Adrenal gland (tissue), 12 donors: ENCODE results near the gene JAML. TPM values are rescaled to one million over a fixed set of nuclear protein-coding genes. Genes with fewer than 3 reads are reported as not detected.

Source experiments
- DNase-seq, 7 donors: peaks; one replicate each; pipeline ENCODE4 v3.0.0-alpha.2; 2019 to 2020
- H3K27ac ChIP-seq, 5 donors: fragments of 200-600 bp; sonication (generic) in 4 of 5; 1 replicate in 3 of 5; 2 replicates in 2 of 5; pipeline versions ENCODE4 v1.5.1 to v1.8.0; 2016 to 2020; ENCODE audit warnings: mild to moderate bottlenecking in 1 of 5
- H3K27me3 ChIP-seq: fragments of 200-600 bp; 2 replicates; pipeline ENCODE4 v1.8.0; 2021
- H3K36me3 ChIP-seq, 2 donors: fragments of 200-600 bp; replicated peaks in 1 of 2; 1 replicate in 1 of 2; 2 replicates in 1 of 2; pipeline versions ENCODE4 v1.5.1 to v1.8.0; 2018 to 2022
- H3K4me1 ChIP-seq, 2 donors: fragments of 200-600 bp; replicated peaks in 1 of 2; 1 replicate in 1 of 2; 2 replicates in 1 of 2; pipeline versions ENCODE4 v1.5.1 to v1.8.0; 2018 to 2021
- H3K4me3 ChIP-seq, 4 donors: fragments of 200-600 bp; sonication (generic) in 3 of 4; one replicate each; pipeline ENCODE4 v1.5.1; 2016 to 2018
- H3K9me3 ChIP-seq, 3 donors: fragments of 200-600 bp; sonication (generic) in 1 of 3; replicated peaks in 1 of 3; 1 replicate in 2 of 3; 2 replicates in 1 of 3; pipeline versions ENCODE4 v1.5.1 to v1.8.0; 2016 to 2021
- POLR2A ChIP-seq, 2 donors: fragments of 450-650 bp; IDR thresholded peaks; one replicate each; pipeline ENCODE4 v1.6.1; 2017; ENCODE audit warnings: antibody characterized with exemption in 2 of 2, mild to moderate bottlenecking in 2 of 2, moderate library complexity in 1 of 2
- WGBS, 4 donors: extraction: QIAGEN DNeasy Blood & Tissue Kit in 2 of 4; methylation state at CpG; one replicate each; pipeline versions ENCODE4 v1.1.5 to v1.1.7; 2013 to 2017; 5-methylcytosine and 5-hydroxymethylcytosine counted together
- intact Hi-C, 2 donors: fragments of 100-400 bp; cut with DNase I; formaldehyde crosslinking; loops; one replicate each; pipeline versions ENCODE4 v1.14.1 to v1.15.0; 2022 to 2023
- polyA plus RNA-seq, 3 donors: library from polyadenylated mRNA; stranded (reverse); fragments of 200-250 nt in 2 of 3; fragments of 350-450 nt in 1 of 3; fragmentation: Illumina TruSeq in 1 of 3; extraction: RNeasy Lipid Tissue Mini Kit (QIAGEN cat#74804) in 1 of 3; gene quantifications; one replicate each; pipeline ENCODE4 v1.2.3, GENCODE V29; 2013 to 2014
- total RNA-seq, 9 donors: library from RNA; depleted of rRNA in 4 of 9; stranded (reverse); fragments of >200 nt in 4 of 9; fragments of 120-200 nt in 1 of 9; fragmentation: NEBNext Ultra II Directional in 1 of 9; extraction: Animal tissue kit (Norgen Biotek cat#: 25700) in 1 of 9; gene quantifications; one replicate each; pipeline versions ENCODE4 v1.1.0 to v1.2.4, GENCODE V29; 2013 to 2023
- TF ChIP-seq, protein P1 (sequence below), 6 experiments: fragments of 450-650 bp in 4 of 6; fragments of 200-600 bp in 2 of 6; sonication (generic) in 1 of 6; IDR thresholded peaks; 1 replicate in 5 of 6; 2 replicates in 1 of 6; pipeline versions ENCODE4 v1.5.1 to v1.8.0; 2016 to 2021; ENCODE audit warnings: antibody characterized with exemption in 6 of 6, mild to moderate bottlenecking in 2 of 6, moderate library complexity in 1 of 6
- donor health status: healthy with polysubstance abuse.
- donor health status: Bipolar disorder and iron deficiency.
- donor health status: DM: yes; HTN: yes; CAD: no.
- donor health status: DM: no; HTN: no; CAD: no.
- donor health status: DM: no; HTN: no; CAD: no.
- donor health status: DM: yes; HTN: yes; CAD: no.

Gene JAML
- total and polyA plus RNA-seq, 12 donors, result 1.8 to 13.9 (median 4.5) TPM

DNA sequence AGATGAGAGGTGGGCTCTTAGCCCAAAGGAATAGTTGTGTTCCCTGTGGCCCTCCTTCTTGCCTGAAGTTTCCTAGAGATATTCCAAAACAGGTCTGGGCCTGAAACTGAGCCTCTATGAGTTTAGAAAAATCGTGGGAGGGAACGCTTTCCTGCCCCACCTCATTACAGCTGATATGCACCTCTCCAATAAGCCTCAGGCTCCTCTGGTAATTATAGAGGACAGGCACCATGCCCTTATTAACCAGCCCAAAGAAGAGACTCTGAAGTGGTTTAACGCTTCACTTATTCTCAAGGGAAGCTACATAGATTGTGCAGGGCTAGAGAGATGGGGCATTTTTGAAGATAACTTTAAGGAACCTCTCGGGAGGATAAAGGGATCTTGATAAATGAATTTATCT lies 42.7 kb upstream of the JAML start:
- Histone ChIP-seq H3K27ac (no peak overlapping the region), H3K27me3 (peaks cover 17% of the 10 kb centered on the region), H3K36me3 (no peaks in the 10 kb centered on the region), H3K4me3 (no peak overlapping the region), H3K4me1 (peaks cover 0 to 9% of the 10 kb centered on the region in 2 donors), H3K9me3 (no peaks in the 10 kb centered on the region)
- intact Hi-C loops, result no loop called here
- no peak for DNase-seq
- 57 to 74% (median 67%) methylated on average over 4 of the region's 4 CpGs for WGBS, 4 donors
- no peak for TF ChIP-seq POLR2A (IDR thresholded peaks at IDR 0.05)
- TF ChIP-seq, protein P1, sequence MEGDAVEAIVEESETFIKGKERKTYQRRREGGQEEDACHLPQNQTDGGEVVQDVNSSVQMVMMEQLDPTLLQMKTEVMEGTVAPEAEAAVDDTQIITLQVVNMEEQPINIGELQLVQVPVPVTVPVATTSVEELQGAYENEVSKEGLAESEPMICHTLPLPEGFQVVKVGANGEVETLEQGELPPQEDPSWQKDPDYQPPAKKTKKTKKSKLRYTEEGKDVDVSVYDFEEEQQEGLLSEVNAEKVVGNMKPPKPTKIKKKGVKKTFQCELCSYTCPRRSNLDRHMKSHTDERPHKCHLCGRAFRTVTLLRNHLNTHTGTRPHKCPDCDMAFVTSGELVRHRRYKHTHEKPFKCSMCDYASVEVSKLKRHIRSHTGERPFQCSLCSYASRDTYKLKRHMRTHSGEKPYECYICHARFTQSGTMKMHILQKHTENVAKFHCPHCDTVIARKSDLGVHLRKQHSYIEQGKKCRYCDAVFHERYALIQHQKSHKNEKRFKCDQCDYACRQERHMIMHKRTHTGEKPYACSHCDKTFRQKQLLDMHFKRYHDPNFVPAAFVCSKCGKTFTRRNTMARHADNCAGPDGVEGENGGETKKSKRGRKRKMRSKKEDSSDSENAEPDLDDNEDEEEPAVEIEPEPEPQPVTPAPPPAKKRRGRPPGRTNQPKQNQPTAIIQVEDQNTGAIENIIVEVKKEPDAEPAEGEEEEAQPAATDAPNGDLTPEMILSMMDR (IDR thresholded peaks at IDR 0.05), result no peak

DNA sequence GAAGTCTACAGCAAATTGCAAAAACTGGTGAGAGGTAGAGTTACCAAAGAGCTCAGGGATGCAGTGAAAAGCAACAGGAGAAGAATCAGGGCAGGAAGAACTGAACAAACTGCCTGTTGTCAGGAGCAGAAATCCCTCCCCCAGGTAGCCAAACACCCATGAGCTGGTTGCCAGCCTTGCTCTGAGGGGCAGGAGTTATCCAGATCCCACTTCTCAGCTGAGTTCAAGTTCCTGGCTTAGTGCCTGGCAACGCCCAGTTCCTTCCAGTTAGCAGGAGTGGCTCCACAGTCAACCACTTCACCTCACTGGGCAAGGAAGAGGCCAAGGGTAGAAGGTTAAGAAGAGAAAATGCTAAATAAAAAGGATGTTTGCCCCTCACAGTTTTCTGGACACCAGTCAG lies 41.1 kb upstream of the JAML start:
- Histone ChIP-seq H3K9me3 (no peaks in the 10 kb centered on the region), H3K27ac (no peak overlapping the region), H3K36me3 (no peaks in the 10 kb centered on the region), H3K27me3 (peaks cover 20% of the 10 kb centered on the region), H3K4me3 (no peak overlapping the region), H3K4me1 (peaks cover 0 to 9% of the 10 kb centered on the region in 2 donors)
- DNase-seq, result peak in 4 of 7 donors; percentile 12 to 55 (median 22)
- intact Hi-C loops, result no loop called here
- 62 to 70% (median 65%) methylated on average over 1 of the region's 1 CpG; no CpG with 5 or more reads in 1 of the 4 donors for WGBS, 4 donors
- TF ChIP-seq, protein P1 (IDR thresholded peaks at IDR 0.05), result no peak
- TF ChIP-seq POLR2A (IDR thresholded peaks at IDR 0.05), result no peak

DNA sequence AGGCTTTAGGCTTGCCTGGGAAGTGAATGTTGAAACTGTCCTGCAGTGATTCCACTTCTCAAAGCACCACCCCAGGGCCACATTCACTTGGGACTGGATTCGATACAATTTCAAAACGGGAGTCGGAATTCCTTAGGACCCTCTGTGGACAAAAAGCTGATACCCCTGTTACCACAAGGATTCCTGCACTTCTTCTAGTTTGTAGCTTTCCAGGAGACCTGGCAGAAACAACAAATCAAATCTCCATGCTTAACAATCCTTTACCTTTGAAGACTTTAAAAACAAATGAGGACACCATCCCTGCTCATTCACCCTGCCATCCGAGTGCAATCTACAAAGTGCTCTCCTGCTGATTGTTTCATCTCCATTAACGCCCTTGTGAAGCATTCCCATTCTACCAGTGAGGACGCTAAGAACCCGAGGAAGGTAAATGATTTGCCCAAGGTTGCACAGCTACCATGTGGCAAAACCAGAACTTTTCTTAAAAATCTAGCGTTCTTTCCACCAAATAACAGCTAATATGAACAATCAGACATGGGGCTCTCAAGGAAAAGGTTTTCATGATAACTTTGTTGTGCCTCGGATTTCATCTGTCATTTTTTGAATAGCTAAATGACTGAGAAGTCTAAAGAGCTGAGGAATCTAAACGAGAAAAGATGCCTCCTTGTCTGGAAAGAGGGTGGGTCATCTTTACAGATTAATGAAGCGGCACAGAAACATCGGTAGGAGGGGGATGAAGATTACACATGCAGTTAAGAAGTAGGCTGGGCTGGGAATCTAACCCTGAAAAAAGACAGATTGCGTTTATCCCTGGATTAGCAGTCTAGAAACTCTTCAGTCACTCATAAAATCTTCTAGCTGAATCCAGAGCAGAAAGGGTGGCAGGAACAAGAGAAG lies 40.0 kb upstream of the JAML start:
- DNase-seq, result no peak
- WGBS, 4 donors, result 63 to 76% (median 70%) methylated on average over 13 of the region's 13 CpGs
- no peaks in the 10 kb centered on the region for H3K36me3 ChIP-seq
- no peak for TF ChIP-seq POLR2A (IDR thresholded peaks at IDR 0.05)
- TF ChIP-seq, protein P1 (IDR thresholded peaks at IDR 0.05), result no peak
- H3K4me3 ChIP-seq, result peak overlapping the region in 1 of 4 donors; percentile 50
- no peaks in the 10 kb centered on the region for H3K9me3 ChIP-seq
- H3K27ac ChIP-seq, result peak overlapping the region in 1 of 5 donors; percentile 20
- H3K27me3 ChIP-seq, result peaks cover 23% of the 10 kb centered on the region
- peaks cover 0 to 9% of the 10 kb centered on the region in 2 donors for H3K4me1 ChIP-seq
- intact Hi-C loops, result no loop called here

DNA sequence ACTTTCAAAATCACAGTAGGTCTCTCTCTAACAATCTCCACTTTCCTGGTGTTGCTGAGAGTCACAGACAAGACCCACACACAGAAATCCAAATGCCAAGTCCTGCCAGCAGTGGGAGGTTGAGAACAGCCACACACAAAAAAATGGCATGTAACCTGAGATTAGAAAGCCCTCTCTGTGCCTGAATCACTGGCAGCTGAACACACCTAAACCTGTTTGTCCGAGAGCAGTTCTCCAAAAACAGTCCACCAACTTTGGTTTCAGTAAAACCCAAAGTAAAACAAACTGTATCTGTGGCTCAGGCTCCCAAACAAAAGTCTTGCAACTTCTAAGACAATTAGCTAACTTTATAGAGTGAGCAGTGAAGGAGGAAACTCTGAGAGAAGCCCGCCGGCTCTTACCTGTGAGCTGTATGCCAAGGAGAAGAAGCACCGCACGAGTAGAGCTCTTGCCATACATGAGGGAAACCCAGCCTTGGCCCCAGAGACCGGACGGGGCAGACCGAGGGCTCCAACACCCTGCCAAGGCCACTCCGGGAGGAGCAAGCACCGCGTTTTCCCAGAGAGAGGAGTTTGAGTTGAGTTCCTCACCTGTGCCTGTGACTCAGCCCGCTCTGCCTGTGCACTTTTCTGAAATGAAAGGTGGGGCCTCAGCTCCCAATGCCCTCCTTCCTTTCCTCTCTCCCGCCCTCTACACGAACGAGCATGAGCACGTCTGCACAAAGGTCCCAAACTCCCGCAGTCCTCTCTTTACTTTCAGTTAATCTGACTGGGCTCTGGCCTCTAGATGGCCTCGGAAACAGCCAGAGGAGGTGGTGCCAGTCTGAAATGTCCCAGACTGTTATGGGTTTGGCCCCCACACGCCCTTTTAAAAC lies 39.1 kb upstream of the JAML start, which contains the start of gene MPZL2:
MPZL2 (minus strand) TSS at position 603 of the 874 bp plus-strand sequence; CDS start at position 459, 144 bp downstream.
- no peaks in the 10 kb centered on the region for H3K9me3 ChIP-seq
- peaks cover 0 to 9% of the 10 kb centered on the region in 2 donors for H3K4me1 ChIP-seq
- no peaks in the 10 kb centered on the region for H3K36me3 ChIP-seq
- TF ChIP-seq, protein P1 (IDR thresholded peaks at IDR 0.05), result no peak
- no peak for TF ChIP-seq POLR2A (IDR thresholded peaks at IDR 0.05)
- 3 to 8% (median 5%) methylated on average over 13 to 19 of the region's 19 CpGs for WGBS, 4 donors
- intact Hi-C loops, result no loop called here
- H3K4me3 ChIP-seq, result peak within 1 kb of the TSS in 3 of 4 donors; percentile 14 to 50 (median 15)
- peaks cover 23% of the 10 kb centered on the region for H3K27me3 ChIP-seq
- DNase-seq, result peak in 5 of 7 donors; percentile 16 to 51 (median 27)
- peak within 1 kb of the TSS in 1 of 5 donors; percentile 20 for H3K27ac ChIP-seq
